H9 (cell line): ENCODE data around the gene DBNDD1. TPM values are rescaled to one million over a fixed set of nuclear protein-coding genes. Genes with fewer than 3 reads are reported as not detected.
"Not testable (repeated sequence)": the region's sequence is repeated elsewhere in the genome, so short reads cannot be mapped to it uniquely, and the experiment has no call there.

Experiments used
- DNase-seq: peaks from one replicate; pipeline ENCODE4 v3.0.0-alpha.2; 2017
- H2AFZ ChIP-seq: one replicate; pipeline ENCODE4 v1.6.1; 2013; ENCODE audit warnings: mild to moderate bottlenecking, low read length, control low read depth, moderate library complexity
- H2AK5ac ChIP-seq: 2 replicates; pipeline ENCODE4 v1.6.1; 2013; ENCODE audit warnings: low read length, control low read depth, mixed read lengths; ENCODE audit not compliant: insufficient read length
- H2BK120ac ChIP-seq: one replicate; pipeline ENCODE4 v1.6.1; 2013; ENCODE audit warnings: low read depth, mild to moderate bottlenecking, low read length, control low read depth, inconsistent platforms; ENCODE audit not compliant: poor library complexity, severe bottlenecking
- H2BK12ac ChIP-seq: 2 replicates; pipeline ENCODE4 v1.6.1; 2013; ENCODE audit warnings: low read length, control low read depth, mixed read lengths, low read depth; ENCODE audit not compliant: insufficient read length
- H2BK15ac ChIP-seq: 2 replicates; pipeline ENCODE4 v1.6.1; 2013; ENCODE audit warnings: low read depth, low read length, control low read depth
- H2BK20ac ChIP-seq: one replicate; pipeline ENCODE4 v1.6.1; 2013; ENCODE audit warnings: low read depth, mild to moderate bottlenecking, low read length, control low read depth, inconsistent platforms; ENCODE audit not compliant: poor library complexity, severe bottlenecking
- H2BK5ac ChIP-seq: 2 replicates; pipeline ENCODE4 v1.6.1; 2013; ENCODE audit warnings: low read length, control low read depth, mixed read lengths; ENCODE audit not compliant: insufficient read length
- H3K14ac ChIP-seq: 2 replicates; pipeline ENCODE4 v1.6.1; 2013; ENCODE audit warnings: low read length, control low read depth; ENCODE audit not compliant: insufficient read depth
- H3K18ac ChIP-seq: 2 replicates; pipeline ENCODE4 v1.6.1; 2013; ENCODE audit warnings: low read depth, mild to moderate bottlenecking, mixed read lengths, low read length, control low read depth; ENCODE audit not compliant: insufficient read length
- H3K23ac ChIP-seq: 2 replicates; pipeline ENCODE4 v1.6.1; 2013; ENCODE audit warnings: low read length, control low read depth, mixed read lengths, low read depth; ENCODE audit not compliant: insufficient read length
- H3K23me2 ChIP-seq: 2 replicates; pipeline ENCODE4 v1.6.1; 2013; ENCODE audit warnings: low read depth, mild to moderate bottlenecking, mixed read lengths, low read length, control low read depth; ENCODE audit not compliant: insufficient read length, poor library complexity, severe bottlenecking
- H3K27ac ChIP-seq: 2 replicates; pipeline ENCODE4 v1.5.1; 2013; ENCODE audit warnings: low read length, control low read depth, mixed read lengths, low read depth; ENCODE audit not compliant: insufficient read length
- H3K27me3 ChIP-seq: 2 replicates; pipeline ENCODE4 v1.6.1; 2013; ENCODE audit warnings: low read length, control low read depth, inconsistent platforms; ENCODE audit not compliant: insufficient read depth
- H3K4ac ChIP-seq: 2 replicates; pipeline ENCODE4 v1.6.1; 2013; ENCODE audit warnings: low read depth, mild to moderate bottlenecking, control low read depth, inconsistent platforms, low read length, moderate library complexity
- H3K4me1 ChIP-seq: 2 replicates; pipeline ENCODE4 v1.6.1; 2013; ENCODE audit warnings: low read length, control low read depth, inconsistent platforms; ENCODE audit not compliant: insufficient read depth
- H3K4me2 ChIP-seq: 2 replicates; pipeline ENCODE4 v1.6.1; 2013; ENCODE audit warnings: low read length, control low read depth, mixed read lengths; ENCODE audit not compliant: insufficient read length, insufficient read depth
- H3K56ac ChIP-seq: 2 replicates; pipeline ENCODE4 v1.6.1; 2013; ENCODE audit warnings: low read depth, mild to moderate bottlenecking, mixed read lengths, low read length, control low read depth; ENCODE audit not compliant: insufficient read length
- H3K79me1 ChIP-seq: 2 replicates; pipeline ENCODE4 v1.6.1; 2013; ENCODE audit warnings: low read depth, mild to moderate bottlenecking, moderate library complexity, low read length, control low read depth, inconsistent platforms; ENCODE audit not compliant: insufficient read depth, poor library complexity, severe bottlenecking
- H3K79me2 ChIP-seq: 2 replicates; pipeline ENCODE4 v1.6.1; 2013; ENCODE audit warnings: low read length, control low read depth, inconsistent platforms; ENCODE audit not compliant: insufficient read depth
- H3K9ac ChIP-seq: 2 replicates; pipeline ENCODE4 v1.6.1; 2013; ENCODE audit warnings: low read length, control low read depth, mixed read lengths; ENCODE audit not compliant: insufficient read length; ENCODE audit errors: extremely low read depth
- H3K9me3 ChIP-seq: one replicate; pipeline ENCODE4 v1.6.1; 2013; ENCODE audit warnings: low read depth, low read length, inconsistent platforms; ENCODE audit not compliant: control insufficient read depth
- H3T11ph ChIP-seq: one replicate; pipeline ENCODE4 v1.6.1; 2013; ENCODE audit warnings: mild to moderate bottlenecking, low read length, control low read depth, inconsistent platforms
- H4K20me1 ChIP-seq: one replicate; pipeline ENCODE4 v1.6.1; 2013; ENCODE audit not compliant: control insufficient read depth, insufficient read length, insufficient read depth
- H4K5ac ChIP-seq: 2 replicates; pipeline ENCODE4 v1.6.1; 2013; ENCODE audit warnings: low read depth, mild to moderate bottlenecking, mixed read lengths, low read length, control low read depth; ENCODE audit not compliant: insufficient read length
- H4K8ac ChIP-seq: replicated peaks from 2 replicates; pipeline ENCODE4 v1.6.1; 2013; ENCODE audit warnings: low read length, control low read depth, mixed read lengths, low read depth; ENCODE audit not compliant: insufficient read length
- H4K91ac ChIP-seq: 2 replicates; pipeline ENCODE4 v1.6.1; 2013; ENCODE audit warnings: low read depth, mild to moderate bottlenecking, moderate library complexity, mixed read lengths, low read length, control low read depth; ENCODE audit not compliant: insufficient read length
- H3K27ac Mint-ChIP-seq, 3 experiments: 2 replicates in 2 of 3; 3 replicates in 1 of 3; pipeline ENCODE4 v1.8.0; 2020 to 2021; ENCODE audit warnings: mixed read lengths in 3 of 3, mild to moderate bottlenecking in 1 of 3, moderate library complexity in 1 of 3
- H3K27me3 Mint-ChIP-seq: 2 replicates; pipeline ENCODE4 v1.8.0; 2021; ENCODE audit warnings: low read depth, mild to moderate bottlenecking, moderate library complexity, mixed read lengths
- H3K36me3 Mint-ChIP-seq, 3 experiments: 2 replicates in 2 of 3; 3 replicates in 1 of 3; pipeline ENCODE4 v1.8.0; 2020 to 2021; ENCODE audit warnings: low read depth in 3 of 3, mixed read lengths in 3 of 3; ENCODE audit not compliant: insufficient read depth in 1 of 3
- H3K4me1 Mint-ChIP-seq, 2 experiments: 2 replicates each; pipeline ENCODE4 v1.8.0; 2020; ENCODE audit warnings: mixed read lengths in 2 of 2
- H3K4me3 Mint-ChIP-seq, 2 experiments: 2 replicates in 1 of 2; 3 replicates in 1 of 2; pipeline ENCODE4 v1.8.0; 2020 to 2021; ENCODE audit warnings: mild to moderate bottlenecking in 2 of 2, mixed read lengths in 2 of 2, moderate library complexity in 1 of 2
- H3K9me3 Mint-ChIP-seq, 2 experiments: 2 replicates in 1 of 2; 3 replicates in 1 of 2; pipeline ENCODE4 v1.8.0; 2020; ENCODE audit warnings: mild to moderate bottlenecking in 2 of 2, mixed read lengths in 2 of 2, moderate library complexity in 1 of 2
- WGBS: extraction: QIAGEN DNeasy Blood & Tissue Kit; methylation state at CpG from one replicate; pipeline ENCODE4 v1.1.7; 2013; ENCODE audit warnings: missing lambda C conversion rate, low lambda C conversion rate, mixed read lengths; ENCODE audit not compliant: insufficient read length; ENCODE audit errors: extremely low coverage; 5-methylcytosine and 5-hydroxymethylcytosine counted together
- total RNA-seq: library from RNA; stranded (reverse); gene quantifications from 2 replicates; pipeline ENCODE4 v1.2.1, GENCODE V29; 2021
- TF ChIP-seq, protein P1 (sequence below): fragments of 200-600 bp; sonication (generic); conservative IDR thresholded peaks from 3 replicates; pipeline ENCODE4 v1.8.0; 2021; ENCODE audit warnings: antibody characterized with exemption, mild to moderate bottlenecking

Gene DBNDD1
- total RNA-seq, 1 experiment from 2014 or later, result 87.3 TPM

DNA sequence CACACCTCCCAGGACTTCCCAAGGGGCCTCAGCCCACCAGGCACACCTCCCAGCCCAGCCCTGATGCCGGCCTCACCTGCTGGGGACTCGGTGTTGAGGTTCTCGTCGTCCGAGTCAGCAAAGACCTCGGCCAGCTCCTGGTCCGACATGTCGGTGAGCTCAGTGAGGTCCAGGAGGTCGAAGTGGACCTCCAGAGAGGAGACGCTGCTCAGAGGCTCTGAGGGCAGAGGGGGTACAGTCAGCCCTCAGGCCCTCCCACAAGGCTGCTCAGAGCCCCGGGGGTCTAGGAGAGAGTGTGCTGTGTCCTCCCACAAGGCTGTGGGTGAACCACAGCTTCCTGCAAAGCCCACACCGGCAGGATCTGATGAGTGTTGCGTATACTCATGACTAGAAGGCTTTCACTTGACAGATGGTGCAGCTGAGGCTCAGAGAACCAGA lies 10.5 kb downstream of the DBNDD1 start:
- H3K79me1 ChIP-seq, result no peaks in the 10 kb centered on the region
- Mint-ChIP-seq H3K4me3 (no peak overlapping the region), H3K27me3 (no peaks in the 10 kb centered on the region), H3K9me3 (no peaks in the 10 kb centered on the region; a peak in 1 of 5 replicates), H3K4me1 (peaks cover 4 to 5% of the 10 kb centered on the region in 2 experiments; a peak in 3 of 4 replicates), H3K27ac (0 out of 7 replicates have a peak overlapping the region, but pooled peaks of 1 of the 3 experiments have one; percentile 40), H3K36me3 (peaks cover 2 to 26% (median 9%) of the 10 kb centered on the region in 3 experiments; a peak in 5 of 7 replicates)
- H3K23me2 ChIP-seq, result no peaks in the 10 kb centered on the region
- H4K8ac ChIP-seq, result no peak overlapping the region
- no peaks in the 10 kb centered on the region for H3K4me1 ChIP-seq
- no peaks in the 10 kb centered on the region for H4K20me1 ChIP-seq
- no peak overlapping the region for H3K56ac ChIP-seq
- no peak overlapping the region for H3K9ac ChIP-seq
- no peak overlapping the region for H4K91ac ChIP-seq
- H3K79me2 ChIP-seq, result no peaks in the 10 kb centered on the region
- H3K4ac ChIP-seq, result no peak overlapping the region
- no peak overlapping the region for H2BK12ac ChIP-seq
- DNase-seq, result no peak
- H2BK120ac ChIP-seq, result no peak overlapping the region
- H3K4me2 ChIP-seq, result no peak overlapping the region
- no peaks in the 10 kb centered on the region for H3K27me3 ChIP-seq
- H3T11ph ChIP-seq, result no peak overlapping the region
- no peak overlapping the region for H3K18ac ChIP-seq
- no peak overlapping the region for H4K5ac ChIP-seq
- H3K9me3 ChIP-seq, result no peaks in the 10 kb centered on the region
- H3K27ac ChIP-seq, result no peak overlapping the region
- no peak overlapping the region for H3K23ac ChIP-seq
- no peak overlapping the region; the same call in 1 of the 2 replicates for H3K14ac ChIP-seq
- TF ChIP-seq, protein P1, sequence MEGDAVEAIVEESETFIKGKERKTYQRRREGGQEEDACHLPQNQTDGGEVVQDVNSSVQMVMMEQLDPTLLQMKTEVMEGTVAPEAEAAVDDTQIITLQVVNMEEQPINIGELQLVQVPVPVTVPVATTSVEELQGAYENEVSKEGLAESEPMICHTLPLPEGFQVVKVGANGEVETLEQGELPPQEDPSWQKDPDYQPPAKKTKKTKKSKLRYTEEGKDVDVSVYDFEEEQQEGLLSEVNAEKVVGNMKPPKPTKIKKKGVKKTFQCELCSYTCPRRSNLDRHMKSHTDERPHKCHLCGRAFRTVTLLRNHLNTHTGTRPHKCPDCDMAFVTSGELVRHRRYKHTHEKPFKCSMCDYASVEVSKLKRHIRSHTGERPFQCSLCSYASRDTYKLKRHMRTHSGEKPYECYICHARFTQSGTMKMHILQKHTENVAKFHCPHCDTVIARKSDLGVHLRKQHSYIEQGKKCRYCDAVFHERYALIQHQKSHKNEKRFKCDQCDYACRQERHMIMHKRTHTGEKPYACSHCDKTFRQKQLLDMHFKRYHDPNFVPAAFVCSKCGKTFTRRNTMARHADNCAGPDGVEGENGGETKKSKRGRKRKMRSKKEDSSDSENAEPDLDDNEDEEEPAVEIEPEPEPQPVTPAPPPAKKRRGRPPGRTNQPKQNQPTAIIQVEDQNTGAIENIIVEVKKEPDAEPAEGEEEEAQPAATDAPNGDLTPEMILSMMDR, result no peak
- no peak overlapping the region for H2BK20ac ChIP-seq
- H2AK5ac ChIP-seq, result no peak overlapping the region
- H2BK15ac ChIP-seq, result no peak overlapping the region
- no CpG with 5 or more reads among the region's 13 CpGs for WGBS
- no peak overlapping the region for H2AFZ ChIP-seq
- H2BK5ac ChIP-seq, result no peak overlapping the region

GRCh38 chr16:90007635-90008234 lies 11.5 kb downstream of the DBNDD1 start:
- not testable (repeated sequence) for H3K4me1 Mint-ChIP-seq, H3K27me3 Mint-ChIP-seq, H4K8ac ChIP-seq

More at GRCh38 chr16:90007635-90008234, 11.5 kb downstream of the DBNDD1 start:
- H2BK5ac ChIP-seq, H2BK12ac ChIP-seq, H4K5ac ChIP-seq, H4K91ac ChIP-seq, H3K9me3 ChIP-seq, H3K4me2 ChIP-seq, H3K56ac ChIP-seq, H3K23me2 ChIP-seq, H3K27ac ChIP-seq, H3K4me1 ChIP-seq, H2BK15ac ChIP-seq, H3K79me2 ChIP-seq, H2BK120ac ChIP-seq, H3K27ac Mint-ChIP-seq, H3T11ph ChIP-seq, H3K23ac ChIP-seq, H3K4ac ChIP-seq, H3K9ac ChIP-seq, H3K4me3 Mint-ChIP-seq, DNase-seq, H2AFZ ChIP-seq, H3K18ac ChIP-seq, H3K27me3 ChIP-seq, H2BK20ac ChIP-seq, H4K20me1 ChIP-seq, H3K79me1 ChIP-seq, H3K14ac ChIP-seq, H2AK5ac ChIP-seq, H3K9me3 Mint-ChIP-seq: not testable (repeated sequence)
- WGBS, result no CpG with 5 or more reads among the region's 13 CpGs
- H3K36me3 Mint-ChIP-seq, result peaks cover 2 to 20% (median 9%) of the 10 kb centered on the region in 3 experiments; a peak in 4 of 7 replicates
